HG02678 (cell line): Measurements from ENCODE around the gene ANKRD36C.
"Not testable (repeated sequence)": the region's sequence is repeated elsewhere in the genome, so short reads cannot be mapped to it uniquely, and the experiment has no call there.

Experiments
- ATAC-seq: cut with Tn5 transposase; IDR thresholded peaks from one replicate; pipeline ENCODE4 v1.9.1; 2021; ENCODE audit warnings: mild to moderate bottlenecking, moderate library complexity; ENCODE audit not compliant: unreplicated experiment

Gene ANKRD36C

DNA sequence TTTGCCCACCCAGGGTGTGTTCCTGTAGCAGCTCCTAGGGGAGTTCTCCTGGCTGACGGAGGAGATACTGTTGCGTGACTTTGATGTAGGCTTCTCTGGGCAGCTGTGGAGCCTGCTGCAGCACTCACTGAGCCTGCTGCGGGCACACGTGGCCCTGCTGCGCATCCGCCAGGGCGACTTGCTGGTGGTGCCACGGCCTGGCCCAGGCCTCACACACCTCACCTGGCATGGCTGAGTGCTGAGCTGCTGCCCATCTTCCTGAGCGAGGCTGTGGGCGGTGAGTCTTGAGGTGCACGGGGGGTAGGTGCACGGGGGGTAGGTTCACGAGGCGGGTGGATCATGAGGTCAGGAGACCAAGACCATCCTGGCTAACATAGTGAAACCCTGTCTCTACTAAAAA, 191.7 kb downstream of the ANKRD36C start:
- ATAC-seq: no peak

DNA sequence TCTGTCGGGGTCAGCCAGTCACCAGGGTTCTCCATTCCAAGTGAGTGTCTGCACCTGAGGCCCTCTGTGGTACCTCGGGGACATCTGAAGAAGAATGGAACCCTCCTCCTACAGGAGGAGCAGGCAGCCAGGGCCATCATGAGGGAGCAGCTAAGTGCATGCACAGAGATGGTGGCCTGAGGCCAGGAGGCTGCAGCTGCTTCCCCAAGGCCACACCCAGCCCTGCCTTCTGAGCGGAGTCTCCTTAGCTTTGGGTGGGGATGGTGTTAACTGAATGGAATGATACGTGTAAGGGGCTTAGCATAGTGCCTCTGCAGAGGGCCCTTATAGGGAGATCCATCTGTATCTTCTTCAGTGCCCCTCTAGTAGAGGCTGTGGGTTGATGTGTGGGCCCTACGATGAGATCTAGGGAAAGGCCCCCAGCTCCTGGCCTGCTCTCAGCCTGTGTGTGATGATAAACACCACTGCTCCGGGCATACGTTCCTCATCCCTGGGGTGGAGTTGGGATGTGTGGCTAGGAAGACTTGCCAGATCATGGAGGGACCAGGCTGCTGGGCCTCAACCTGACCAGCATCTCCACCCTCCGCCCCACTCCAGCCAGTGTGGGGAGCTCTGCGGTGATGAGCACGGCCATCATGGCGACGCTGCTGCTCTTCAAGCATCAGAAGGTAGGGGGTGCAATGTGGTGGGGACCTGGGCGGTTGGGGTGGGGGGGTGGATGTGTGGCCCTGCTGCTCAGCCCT, 192.3 kb downstream of the ANKRD36C start:
- not testable (repeated sequence) for ATAC-seq

DNA sequence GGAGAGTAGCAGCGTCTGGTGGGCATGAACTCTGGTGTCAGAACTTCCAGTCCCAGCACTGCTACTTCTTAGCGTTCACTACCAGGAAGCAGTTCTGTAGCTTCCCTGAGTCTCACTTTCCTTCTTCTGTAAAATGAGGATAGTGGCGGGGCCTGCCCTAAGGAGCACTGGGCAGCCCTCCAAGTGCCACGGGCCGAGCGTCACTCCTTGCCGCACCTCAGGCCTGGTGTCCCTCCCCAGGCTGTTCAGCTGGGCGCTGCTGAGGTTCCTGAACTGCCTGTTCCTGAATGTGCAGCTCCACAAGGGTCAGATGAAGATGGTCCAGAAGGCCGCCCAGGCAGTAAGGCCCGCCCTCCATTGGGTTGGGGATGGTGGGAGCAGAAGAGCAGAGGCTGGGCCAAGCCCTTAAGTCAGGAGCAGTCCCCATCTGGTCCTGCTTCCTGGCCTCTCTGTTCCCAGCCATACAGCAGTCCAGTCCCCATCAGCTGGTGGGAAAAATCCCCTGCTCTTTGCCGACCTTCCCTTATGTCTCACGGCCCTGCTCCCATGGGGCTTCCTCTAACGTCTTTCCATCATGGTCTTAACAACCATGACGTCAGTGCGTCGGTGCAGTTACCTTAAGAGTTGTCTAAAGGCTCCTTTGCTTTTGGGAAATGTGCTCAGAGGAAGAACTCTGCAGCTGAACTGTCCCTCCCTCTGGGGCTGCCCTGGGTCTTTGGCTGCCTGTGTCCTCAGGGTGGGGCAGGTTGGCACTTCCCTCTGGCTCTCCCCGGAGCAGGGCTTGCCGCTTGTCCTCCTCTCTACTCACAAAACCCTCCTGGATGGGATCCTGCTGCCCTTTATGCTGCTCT, 195.2 kb downstream of the ANKRD36C start:
- not testable (repeated sequence) for ATAC-seq

DNA sequence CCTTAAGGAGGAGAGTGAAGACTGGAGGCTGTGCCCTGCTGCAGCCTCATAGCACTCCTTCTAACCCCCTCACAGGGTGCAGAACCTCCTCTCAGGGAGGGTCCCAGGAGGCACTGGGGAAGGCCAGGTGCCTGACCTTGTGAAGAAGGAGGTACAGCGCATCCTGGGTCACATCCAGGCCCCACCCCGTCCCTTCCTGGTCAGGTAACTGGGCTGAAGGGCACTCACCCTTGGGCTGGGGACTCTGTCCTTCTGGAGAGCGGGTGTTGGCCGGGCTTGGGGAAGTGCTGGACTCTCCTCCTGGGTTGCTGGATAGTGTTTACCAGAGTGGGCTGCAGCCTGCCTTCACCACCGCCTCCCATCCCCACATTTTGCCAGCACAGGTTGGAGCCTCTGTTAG, 197.7 kb downstream of the ANKRD36C start:
- not testable (repeated sequence) for ATAC-seq

DNA sequence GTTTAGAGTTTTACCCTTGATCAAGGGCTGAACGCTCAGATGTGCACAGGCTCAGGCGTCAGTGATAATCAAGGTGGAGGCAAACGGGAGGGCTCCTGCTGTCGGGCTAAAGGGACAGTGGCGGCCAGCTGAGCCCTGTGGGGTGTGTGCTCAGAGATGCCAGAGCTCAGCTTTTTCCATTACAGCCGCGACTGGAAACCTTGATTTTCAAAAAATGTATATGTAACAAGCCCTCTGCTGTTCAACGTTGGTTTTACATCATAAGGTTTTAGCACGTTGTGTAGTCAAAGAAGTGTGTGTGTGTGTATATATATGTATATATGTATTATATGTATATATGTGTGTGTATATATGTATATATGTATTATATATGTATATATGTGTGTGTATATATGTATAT, 201.4 kb downstream of the ANKRD36C start:
- ATAC-seq: not testable (repeated sequence)

DNA sequence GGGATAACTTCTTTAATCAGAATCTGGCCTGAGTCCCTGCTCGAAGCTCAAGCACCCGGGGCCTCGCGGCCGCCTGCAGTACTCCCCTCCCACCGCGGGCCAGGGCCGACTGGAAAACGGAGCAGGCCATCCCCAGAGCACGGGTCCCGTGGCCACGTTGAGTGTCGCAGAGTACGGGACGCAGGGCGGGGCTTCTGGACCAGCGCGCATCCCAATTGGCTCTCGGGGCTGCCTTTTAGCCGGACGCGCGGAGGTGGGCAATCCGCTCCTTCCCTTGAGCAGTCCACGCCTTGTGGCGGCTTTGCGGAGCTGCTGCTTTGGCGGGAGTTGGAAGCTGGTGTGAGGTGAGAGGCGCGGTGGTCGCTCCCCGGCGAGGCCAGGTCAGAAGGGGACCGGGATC, 202.2 kb downstream of the ANKRD36C start:
- ATAC-seq: not testable (repeated sequence)

DNA sequence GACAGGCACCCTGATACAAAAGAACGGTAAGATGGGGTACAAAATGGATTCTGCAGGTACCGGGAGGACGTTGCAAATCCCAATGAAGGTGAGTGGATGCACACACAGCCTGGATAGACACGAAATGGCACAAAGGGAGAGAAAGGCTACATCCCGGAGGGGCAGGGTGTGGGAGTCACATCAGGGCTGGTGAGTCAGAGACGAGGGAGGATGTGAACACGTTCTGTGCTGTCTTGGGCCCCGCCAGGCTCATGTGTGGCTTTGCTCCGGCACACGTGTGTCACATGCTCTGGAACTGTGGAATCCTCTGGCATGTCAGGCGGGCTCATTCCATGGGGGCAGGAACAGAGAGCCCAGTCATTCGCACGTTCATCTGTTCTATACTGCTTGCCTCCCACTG, 203.0 kb downstream of the ANKRD36C start:
- ATAC-seq: not testable (repeated sequence)
